Measurements from ENCODE around the gene SMIM30.
A peak's percentile ranks its signal among the peaks of the same experiment; 100 is the strongest.
"Not testable (repeated sequence)": the region's sequence is repeated elsewhere in the genome, so short reads cannot be mapped to it uniquely, and the experiment has no call there.

The SMIM30 gene

DNA sequence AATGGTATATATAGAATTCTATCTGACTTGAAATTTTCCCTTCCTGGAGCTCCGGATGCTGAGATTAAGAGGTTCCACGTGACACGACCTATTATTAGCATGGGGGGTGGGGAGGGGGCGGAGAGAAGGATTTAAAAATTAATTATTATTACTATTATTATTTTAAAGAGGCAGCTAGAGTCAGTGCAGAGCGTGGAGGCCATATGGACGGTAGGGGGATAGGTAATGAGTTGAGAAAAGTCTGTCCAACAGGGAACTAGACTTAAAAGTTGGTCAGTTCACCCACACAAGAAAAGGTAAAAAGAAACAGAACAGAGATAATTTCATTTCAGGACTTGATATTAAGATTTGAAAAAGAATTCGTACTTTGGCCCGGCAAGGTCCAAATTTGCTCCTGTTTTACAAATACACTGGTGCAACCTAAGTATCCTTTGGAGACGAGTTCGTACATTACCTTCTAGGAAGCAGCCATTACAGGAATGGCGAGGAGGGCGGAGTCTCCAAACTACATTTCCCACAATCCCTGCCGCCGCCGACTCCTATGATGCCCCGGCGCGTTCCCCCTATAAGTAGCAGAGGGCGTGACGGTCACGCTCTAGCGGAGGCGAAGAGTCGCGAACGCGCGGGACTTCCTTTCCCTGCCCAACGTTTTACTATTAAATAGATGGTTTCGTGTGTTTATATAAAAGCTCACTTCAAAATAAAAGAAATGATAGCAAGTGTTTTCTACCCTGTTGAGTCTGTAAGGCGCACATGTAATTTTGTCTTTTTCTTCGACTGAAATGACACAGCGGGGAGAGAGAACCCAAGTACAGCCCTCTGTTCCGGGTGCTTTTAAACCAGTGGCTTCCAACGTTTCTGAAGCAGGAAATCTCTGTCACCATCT lies at the start of gene SMIM30:
Gene SMIM30 (minus strand): TSS at position 481 of the 886 bp plus-strand sequence. CDS start 976 bp downstream, outside the sequence.
- DNase-seq (ENCODE audit: low read depth in 2 of 2), result peak; percentile 55 to 62

GRCh38 chr7:113166176-113166575 lies 47.8 kb upstream of the SMIM30 start:
- DNase-seq (ENCODE audit: low read depth in 2 of 2), result not testable (repeated sequence)

GRCh38 chr7:113161050-113161449 lies 42.7 kb upstream of the SMIM30 start:
- no peak for DNase-seq (ENCODE audit: low read depth in 2 of 2)

GRCh38 chr7:113159746-113160339 lies 41.5 kb upstream of the SMIM30 start:
- peak; percentile 4 for DNase-seq (ENCODE audit: low read depth in 2 of 2)

- DNase-seq (ENCODE audit: low read depth in 2 of 2), result no peak
Observed at GRCh38 chr7:113158756-113159155, 40.4 kb upstream of the SMIM30 start.

DNA sequence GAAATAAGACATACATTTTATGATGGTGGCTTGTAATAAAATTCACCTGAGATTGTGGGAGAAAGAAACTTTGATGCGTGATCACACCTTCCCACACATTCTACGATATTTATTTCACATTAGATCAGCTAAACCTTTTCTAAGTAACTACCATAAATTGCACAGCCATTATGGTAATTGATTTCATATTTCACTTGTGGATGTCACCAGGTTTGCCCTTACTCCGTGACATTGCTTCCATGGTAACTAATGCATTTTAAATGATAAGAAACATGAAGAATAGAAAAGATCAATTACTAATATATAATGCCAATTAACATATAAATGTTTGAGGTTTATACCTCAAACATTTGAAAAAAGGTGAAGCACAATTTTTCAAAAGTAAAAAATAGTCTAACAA lies 35.8 kb upstream of the SMIM30 start:
- DNase-seq (ENCODE audit: low read depth in 2 of 2), result no peak

DNA sequence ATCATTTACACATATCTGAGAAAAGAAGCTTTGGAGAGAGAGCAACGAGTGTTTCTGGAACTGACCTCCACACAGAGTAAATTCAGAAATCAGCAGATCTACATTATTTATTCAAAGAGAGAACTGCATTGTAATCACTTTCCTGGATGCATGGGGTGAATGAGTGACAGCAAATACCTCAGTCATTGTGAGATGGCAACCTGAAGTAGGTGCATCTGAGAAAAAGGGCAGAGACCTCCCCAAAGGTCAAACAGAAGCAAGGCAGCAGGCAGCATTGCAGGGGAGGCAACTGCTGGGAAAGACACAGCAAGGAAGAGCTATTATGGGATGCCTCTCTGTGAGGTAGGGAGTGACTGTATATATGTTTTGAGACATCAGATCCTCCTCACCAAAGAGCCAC lies 26.5 kb upstream of the SMIM30 start:
- no peak for DNase-seq (ENCODE audit: low read depth in 2 of 2)

DNA sequence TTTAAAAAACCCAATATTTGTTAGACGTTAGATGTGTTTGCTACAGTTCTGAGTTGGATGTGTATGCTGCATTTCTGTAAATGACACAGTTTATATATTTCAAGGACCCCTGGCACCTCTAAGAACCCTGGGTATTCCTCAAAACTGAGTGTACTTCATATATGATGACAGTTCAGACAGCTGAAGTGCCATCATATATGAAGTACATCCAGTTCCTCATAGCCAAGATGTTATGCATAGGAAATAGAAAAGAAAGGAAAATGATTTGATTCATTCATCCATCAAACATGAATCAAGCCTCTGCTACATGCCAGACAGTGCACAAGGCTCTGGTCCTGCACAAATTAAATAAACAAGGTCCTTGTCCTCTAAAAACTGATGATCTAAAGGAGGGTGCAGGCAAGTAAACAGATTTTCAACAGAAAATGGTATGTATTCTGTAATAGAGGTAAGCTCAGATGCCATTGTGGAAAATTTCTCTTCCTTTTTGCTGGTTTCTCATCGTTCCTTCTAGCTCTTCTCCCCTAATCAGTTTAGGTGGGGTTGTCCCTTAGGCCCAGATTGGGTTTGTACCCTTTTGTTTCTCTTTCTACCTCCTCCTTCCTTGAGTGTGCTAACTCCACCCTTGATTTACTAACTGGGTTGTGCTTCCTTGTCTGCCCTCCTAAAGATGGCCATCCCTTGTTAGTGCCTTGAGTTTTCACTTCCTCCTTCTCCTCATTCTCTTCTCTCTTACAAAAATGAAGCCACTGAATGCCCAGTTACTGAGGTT lies 25.3 kb upstream of the SMIM30 start:
- DNase-seq (ENCODE audit: low read depth in 2 of 2), result no peak

GRCh38 chr7:113142385-113143119 lies 24.2 kb upstream of the SMIM30 start:
- DNase-seq (ENCODE audit: low read depth in 2 of 2), result no peak

GRCh38 chr7:113141803-113142202 lies 23.4 kb upstream of the SMIM30 start:
- DNase-seq (ENCODE audit: low read depth in 2 of 2), result no peak

DNA sequence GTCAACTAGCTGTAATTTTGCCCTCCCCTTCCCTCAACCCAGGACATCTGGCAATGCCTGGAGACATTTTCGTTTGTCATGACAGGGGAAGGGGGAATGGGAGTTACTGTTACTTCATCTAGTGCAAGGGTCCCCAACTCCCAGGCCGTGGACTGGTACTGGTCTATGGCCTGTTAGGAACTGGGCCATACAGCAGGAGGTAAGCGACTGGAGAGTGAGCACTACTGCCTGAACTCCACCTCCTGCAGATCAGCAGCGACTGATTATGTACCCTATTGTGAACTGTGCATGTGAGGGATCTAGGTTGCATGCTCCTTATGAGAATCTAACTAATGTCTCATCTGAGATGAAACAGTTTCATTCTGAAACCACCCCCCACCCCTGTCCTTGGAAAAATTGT lies 22.6 kb upstream of the SMIM30 start:
- no peak for DNase-seq (ENCODE audit: low read depth in 2 of 2)

- no peak for DNase-seq (ENCODE audit: low read depth in 2 of 2)
Observed at GRCh38 chr7:113137241-113137640, 18.9 kb upstream of the SMIM30 start.

DNA sequence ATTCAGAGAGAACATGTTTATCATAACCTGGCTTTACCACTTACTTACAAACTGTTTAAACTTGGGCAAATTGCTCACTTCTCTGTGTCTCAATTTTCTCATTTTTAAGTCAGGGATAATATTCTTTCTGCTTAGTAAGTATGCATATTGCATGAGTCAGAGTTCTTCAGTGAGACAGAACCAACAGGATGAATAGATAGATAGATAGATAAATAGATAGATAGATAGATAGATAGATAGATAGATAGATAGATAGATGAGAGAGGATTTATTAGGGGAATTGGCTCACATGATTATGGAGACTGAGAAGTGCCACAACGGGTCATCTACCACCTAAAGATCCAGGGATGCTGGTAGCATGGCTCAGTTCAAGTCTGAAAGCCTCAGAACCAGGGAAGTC lies 15.7 kb upstream of the SMIM30 start:
- DNase-seq (ENCODE audit: low read depth in 2 of 2), result no peak

DNA sequence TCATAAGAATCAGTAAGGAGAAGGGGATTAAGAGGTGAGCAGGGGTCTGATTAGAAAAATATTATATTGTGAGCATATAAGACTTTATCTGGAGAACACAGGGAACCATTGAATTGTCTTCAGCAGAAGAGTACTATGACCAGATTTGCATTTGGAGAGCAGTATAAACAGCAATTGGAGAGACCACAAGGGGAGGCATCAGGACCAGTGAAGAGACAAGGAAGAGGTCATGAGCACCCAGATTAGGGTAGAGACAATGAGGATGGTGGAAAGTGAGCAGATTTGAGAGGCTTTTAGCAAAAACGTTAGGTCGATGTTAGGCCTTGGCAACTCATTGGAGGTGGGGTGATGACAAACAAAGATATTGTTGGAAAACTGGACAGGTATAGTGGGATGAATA lies 13.0 kb upstream of the SMIM30 start:
- no peak for DNase-seq (ENCODE audit: low read depth in 2 of 2)

DNA sequence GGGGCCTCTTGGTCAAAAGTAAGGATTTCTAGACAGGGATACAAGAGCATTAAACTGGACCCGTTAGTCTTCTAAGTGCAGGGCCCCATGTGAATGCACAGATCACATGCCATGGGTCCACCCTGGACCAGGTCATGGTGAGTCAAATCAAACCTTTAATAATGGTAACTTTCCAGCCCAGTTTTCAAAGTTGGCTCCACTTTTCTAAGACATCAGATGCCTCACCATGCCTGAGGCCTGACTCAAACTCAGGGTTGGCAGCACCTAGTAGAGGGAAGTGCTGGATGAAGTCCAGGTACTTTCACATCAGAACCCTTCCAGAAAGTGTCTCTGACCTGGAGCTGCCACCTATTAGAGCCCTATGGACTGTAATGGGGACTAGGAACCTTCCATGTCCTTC lies 9.7 kb upstream of the SMIM30 start:
- no peak for DNase-seq (ENCODE audit: low read depth in 2 of 2)

DNA sequence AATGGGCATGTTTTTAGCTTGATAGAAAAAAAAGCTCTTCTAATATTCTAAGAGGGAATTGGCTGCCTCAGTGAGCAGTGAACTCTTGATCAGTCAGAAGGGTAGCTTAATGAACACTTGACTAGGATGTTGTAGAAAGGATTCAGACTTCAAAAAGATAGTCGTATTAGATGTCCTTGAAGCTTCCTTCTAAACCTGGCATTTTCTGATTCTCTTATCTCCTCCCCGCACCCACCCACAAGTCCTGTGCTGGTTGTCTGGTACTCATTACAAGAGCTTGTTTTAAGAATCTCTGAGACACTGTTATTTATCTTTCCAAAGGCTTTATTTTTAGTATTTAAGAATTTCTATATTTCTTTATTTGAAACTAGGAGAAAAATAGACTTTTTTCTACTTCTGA lies 7.4 kb upstream of the SMIM30 start:
- no peak for DNase-seq (ENCODE audit: low read depth in 2 of 2)

- DNase-seq (ENCODE audit: low read depth in 2 of 2), result no peak
Observed at GRCh38 chr7:113122744-113123143, 4.4 kb upstream of the SMIM30 start.

DNA sequence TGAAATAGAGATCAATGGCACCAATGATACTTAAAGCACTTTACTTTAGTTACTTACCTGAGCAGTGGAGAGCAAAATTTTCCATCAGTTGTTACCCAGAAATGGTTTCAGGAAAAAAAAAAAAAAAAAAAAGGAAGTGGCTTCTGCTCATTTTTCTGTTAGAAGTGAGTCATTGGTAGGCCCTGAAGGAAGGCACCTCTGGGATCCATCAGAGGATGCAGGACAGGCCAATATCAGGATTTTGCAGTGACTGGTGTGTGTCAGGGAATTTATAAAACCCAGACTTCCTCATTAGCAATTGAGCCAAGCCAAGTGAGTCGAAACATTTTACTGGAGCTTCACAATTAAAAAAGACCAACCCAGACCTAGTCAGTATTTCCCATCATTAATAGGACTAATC lies 2.3 kb upstream of the SMIM30 start:
- DNase-seq (ENCODE audit: low read depth in 2 of 2), result no peak

DNA sequence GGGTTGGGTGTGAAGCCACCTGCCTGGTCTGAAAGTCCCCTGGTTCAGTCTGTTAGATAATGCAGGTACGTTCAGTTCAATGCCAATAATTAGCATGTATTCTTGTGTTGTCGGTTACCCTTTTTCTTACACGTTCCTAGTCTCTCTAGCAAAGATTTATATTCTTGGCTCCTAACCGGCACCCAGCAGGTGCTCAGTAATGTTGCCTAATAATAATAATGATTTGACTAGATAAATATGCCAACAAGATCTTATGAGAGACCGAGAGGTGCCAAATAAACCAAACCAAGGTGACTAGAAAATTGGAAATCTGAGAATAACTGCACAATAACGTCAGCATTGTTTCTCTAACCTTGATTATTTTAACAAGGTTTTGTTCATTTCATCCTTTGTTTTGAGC lies 1.1 kb upstream of the SMIM30 start:
- DNase-seq (ENCODE audit: low read depth in 2 of 2), result no peak

DNA sequence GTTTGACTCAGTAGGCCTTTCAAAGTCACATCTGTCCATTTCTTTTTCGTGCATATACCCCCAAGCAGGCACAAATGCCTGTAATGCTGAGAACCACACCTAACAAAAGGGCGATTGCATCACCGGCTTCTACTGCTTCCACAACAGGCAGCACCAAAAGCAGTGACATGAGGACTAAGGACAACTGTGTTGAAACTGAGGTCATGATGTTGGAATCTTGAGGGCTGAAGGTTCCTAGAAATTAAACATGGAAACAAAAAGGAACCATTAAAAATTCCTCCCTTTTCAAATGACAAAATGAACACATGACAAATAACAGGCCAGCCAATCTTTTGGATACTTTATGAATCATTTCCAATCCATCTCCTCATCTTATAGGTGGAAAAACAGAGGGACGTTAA lies 980 bp downstream of the SMIM30 start:
- DNase-seq (ENCODE audit: low read depth in 2 of 2), result not testable (repeated sequence)

DNA sequence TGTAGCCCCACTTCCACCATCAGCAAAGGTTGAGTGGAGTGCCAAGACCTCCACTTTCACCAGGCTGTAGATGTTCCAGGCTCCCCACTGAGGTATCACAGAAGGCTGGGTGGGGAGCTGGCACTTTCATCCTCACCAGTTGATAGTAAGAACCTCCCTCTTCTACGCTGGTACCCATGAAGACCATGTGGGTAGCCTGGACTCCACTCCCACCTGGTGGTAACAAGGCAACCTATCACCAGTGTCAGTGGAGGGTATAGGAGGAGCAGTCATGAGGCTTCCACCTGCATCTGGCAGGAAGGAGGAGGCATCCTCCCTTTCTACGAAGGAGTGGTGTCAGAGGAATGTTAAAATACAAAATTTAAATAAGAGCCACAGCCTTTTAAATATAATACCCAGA lies 4.4 kb downstream of the SMIM30 start:
- no peak for DNase-seq (ENCODE audit: low read depth in 2 of 2)

- no peak for DNase-seq (ENCODE audit: low read depth in 2 of 2)
Observed at GRCh38 chr7:113109718-113110117, 8.6 kb downstream of the SMIM30 start.

Data from fibroblast of skin of left biceps (primary cell).